GM18951 (cell line): ENCODE results near the gene CROCC.
"Not testable (repeated sequence)": the region's sequence is repeated elsewhere in the genome, so short reads cannot be mapped to it uniquely, and the experiment has no call there.

ENCODE experiments used
- POLR2A ChIP-seq: IDR thresholded peaks from 4 replicates; pipeline ENCODE4 v1.6.1; 2011; ENCODE audit warnings: mild to moderate bottlenecking; ENCODE audit not compliant: insufficient read length, insufficient read depth; ENCODE audit errors: extremely low read depth
- in situ Hi-C: fragments of 300-500 bp; cut with MboI; formaldehyde crosslinking; loops from one replicate; pipeline ENCODE4 v1.12.0; 2022; ENCODE audit warnings: low sequenced_read_pairs, mixed read lengths, inconsistent platforms; ENCODE audit not compliant: unreplicated experiment

The CROCC gene

GRCh38 chr1:16921391-16922185 is at the start of gene CROCC:
TSS of gene CROCC (plus strand) at chr1:16921931. CDS start at chr1:16922019, 88 bp downstream.
- TF ChIP-seq POLR2A: no peak
- in situ Hi-C loops: loop anchor here (25.0 kb wide), 1 partner anchor 409 kb away; the partner anchor contains the start of gene RNU1-1

GRCh38 chr1:16872152-16873075 is 49.3 kb upstream of the CROCC start:
- in situ Hi-C loops: not testable (repeated sequence)

- in situ Hi-C loops: not testable (repeated sequence)
Measured at GRCh38 chr1:16873076-16873879, 48.5 kb upstream of the CROCC start.

- in situ Hi-C loops: not testable (repeated sequence)
Measured at GRCh38 chr1:16874968-16875765, 46.6 kb upstream of the CROCC start.

- in situ Hi-C loops: loop anchor here (5.0 kb wide), 1 partner anchor 159 kb away; no protein-coding TSS in a partner anchor
Measured at GRCh38 chr1:16881742-16882141, 40.0 kb upstream of the CROCC start.

- in situ Hi-C loops: loop anchor here (5.0 kb wide), 1 partner anchor 161 kb away; no protein-coding TSS in a partner anchor
- no peak for TF ChIP-seq POLR2A
Measured at GRCh38 chr1:16882986-16883385, 38.7 kb upstream of the CROCC start.

- in situ Hi-C loops: loop anchor here (5.0 kb wide), 1 partner anchor 162 kb away; no protein-coding TSS in a partner anchor
Measured at GRCh38 chr1:16884487-16884886, 37.2 kb upstream of the CROCC start.

- in situ Hi-C loops: no loop called here
- TF ChIP-seq POLR2A: no peak
Measured at GRCh38 chr1:16886860-16887605, 34.7 kb upstream of the CROCC start.

- in situ Hi-C loops: no loop called here
- TF ChIP-seq POLR2A: no peak
Measured at GRCh38 chr1:16888860-16889816, 32.6 kb upstream of the CROCC start.

GRCh38 chr1:16890539-16891021 is 31.2 kb upstream of the CROCC start:
- in situ Hi-C loops: not testable (repeated sequence)

- in situ Hi-C loops: not testable (repeated sequence)
Measured at GRCh38 chr1:16891057-16891456, 30.7 kb upstream of the CROCC start.

GRCh38 chr1:16892978-16893525 is 28.7 kb upstream of the CROCC start:
- in situ Hi-C loops: not testable (repeated sequence)

GRCh38 chr1:16893796-16894195 is 27.9 kb upstream of the CROCC start:
- in situ Hi-C loops: not testable (repeated sequence)

- in situ Hi-C loops: not testable (repeated sequence)
Measured at GRCh38 chr1:16894338-16894737, 27.4 kb upstream of the CROCC start.

GRCh38 chr1:16895233-16895597 is 26.5 kb upstream of the CROCC start:
- in situ Hi-C loops: not testable (repeated sequence)
